GM12878 (cell line): ENCODE measurements around the gene COL5A1. TPM values are rescaled to one million over a fixed set of nuclear protein-coding genes. Genes with fewer than 3 reads are reported as not detected.

ENCODE experiments used
- ATAC-seq: fragments of 200-7000 bp; cut with Tn5 transposase; 3 replicates; pipeline ENCODE4 v1.9.1; 2020; ENCODE audit warnings: mild to moderate bottlenecking, moderate library complexity
- BruUV-seq: library from RNA; stranded (reverse); fragments of 400-500 nt; replicated peaks from 2 replicates; lab custom pipeline; 2021; lab: Mats Ljungman, UMichigan
- CTCF ChIA-PET: fragments of 300-600 bp; sonication (Branson Sonifier 250); formaldehyde crosslinking; extraction: SDS; loops from one replicate; lab custom pipeline; 2021; ENCODE audit warnings: inconsistent platforms; lab: Yijun Ruan, JAX
- POLR2A ChIA-PET: fragments of 350-600 bp; formaldehyde crosslinking; extraction: SDS; loops from one replicate; lab custom pipeline; 2021; ENCODE audit warnings: inconsistent platforms; lab: Charles Lee
- RAD21 ChIA-PET: fragments of 300-600 bp; sonication (Branson Sonifier 250); formaldehyde crosslinking; loops from one replicate; lab custom pipeline; 2023; ENCODE audit warnings: antibody characterized with exemption; ENCODE audit not compliant: unreplicated experiment; lab: Charles Lee
- SMC1A ChIA-PET: fragments of 300-600 bp; sonication (Branson Sonifier 250); formaldehyde crosslinking; loops from one replicate; lab custom pipeline; 2023; ENCODE audit not compliant: unreplicated experiment, uncharacterized antibody; lab: Charles Lee
- DNase-seq: peaks from one replicate; pipeline ENCODE4 v3.0.0-alpha.2; 2011; ENCODE audit warnings: low read depth, low spot score
- FAIRE-seq: peaks from 3 replicates; lab custom pipeline; 2011; peaks lifted over from hg19 to GRCh38; lab: Jason Lieb, UNC
- H2AFZ ChIP-seq: 2 replicates; pipeline ENCODE4 v1.6.0; 2011; ENCODE audit warnings: low read depth, low read length, control low read depth; ENCODE audit not compliant: control insufficient read depth
- H3K27ac ChIP-seq: 2 replicates; pipeline ENCODE4 v1.5.1; 2011; ENCODE audit warnings: control low read depth; ENCODE audit not compliant: control insufficient read depth, insufficient read depth
- H3K27me3 ChIP-seq, 2 experiments: replicated peaks in 1 of 2; 2 replicates each; pipeline versions ENCODE4 v1.6.0 to v1.6.1; 2011; ENCODE audit warnings: low read length in 1 of 2; ENCODE audit not compliant: control insufficient read depth in 2 of 2, insufficient read depth in 2 of 2
- H3K36me3 ChIP-seq, 2 experiments: 2 replicates each; pipeline ENCODE4 v1.5.1; 2011; ENCODE audit warnings: low read length in 1 of 2; ENCODE audit not compliant: control insufficient read depth in 2 of 2, insufficient read depth in 2 of 2
- H3K4me1 ChIP-seq: 2 replicates; pipeline ENCODE4 v1.6.1; 2011; ENCODE audit warnings: mild to moderate bottlenecking, low read length, moderate library complexity, mixed read lengths; ENCODE audit not compliant: control insufficient read depth, insufficient read depth
- H3K4me2 ChIP-seq: 2 replicates; pipeline ENCODE4 v1.6.0; 2011; ENCODE audit warnings: control low read depth; ENCODE audit not compliant: control insufficient read depth, insufficient read depth
- H3K4me3 ChIP-seq: fragments of 200-600 bp; sonication (generic); 2 replicates; pipeline ENCODE4 v1.5.1; 2016
- H3K79me2 ChIP-seq: 2 replicates; pipeline ENCODE4 v1.6.0; 2011; ENCODE audit warnings: low read length; ENCODE audit not compliant: control insufficient read depth, insufficient read depth
- H3K9ac ChIP-seq: 2 replicates; pipeline ENCODE4 v1.8.0; 2011; ENCODE audit warnings: low read length, control low read depth, mixed read lengths; ENCODE audit not compliant: control insufficient read depth, insufficient read depth
- H3K9me3 ChIP-seq: replicated peaks from 3 replicates; pipeline ENCODE4 v1.5.1; 2011; ENCODE audit warnings: mild to moderate bottlenecking, low read length; ENCODE audit not compliant: control insufficient read depth, insufficient read depth
- H4K20me1 ChIP-seq: 2 replicates; pipeline ENCODE4 v1.6.0; 2011; ENCODE audit not compliant: control insufficient read depth, insufficient read depth
- ATF7 ChIP-seq: fragments of 450-650 bp; IDR thresholded peaks from 2 replicates; pipeline ENCODE4 v1.6.1; 2016; ENCODE audit warnings: low read depth, mild to moderate bottlenecking
- DPF2 ChIP-seq: fragments of 450-650 bp; IDR thresholded peaks from 2 replicates; pipeline ENCODE4 v1.6.1; 2017; ENCODE audit warnings: mild to moderate bottlenecking
- GATAD2B ChIP-seq: fragments of 450-650 bp; conservative IDR thresholded peaks from 2 replicates; pipeline ENCODE4 v1.6.1; 2017; ENCODE audit warnings: low read depth, mild to moderate bottlenecking, moderate library complexity
- NR2C1 ChIP-seq: fragments of 450-650 bp; IDR thresholded peaks from 2 replicates; pipeline ENCODE4 v1.6.1; 2017; ENCODE audit warnings: antibody characterized with exemption, mild to moderate bottlenecking, moderate library complexity
- NR2C2 ChIP-seq: IDR thresholded peaks from 2 replicates; pipeline ENCODE4 v1.6.1; 2011; ENCODE audit warnings: borderline replicate concordance, low read depth; ENCODE audit not compliant: control insufficient read depth, insufficient read length
- PAX8 ChIP-seq: fragments of 450-650 bp; IDR thresholded peaks from 2 replicates; pipeline ENCODE4 v1.6.1; 2017; ENCODE audit warnings: mild to moderate bottlenecking, moderate library complexity
- RELA ChIP-seq: fragments of 450-650 bp; IDR thresholded peaks from 2 replicates; pipeline ENCODE4 v1.8.0; 2014; ENCODE audit warnings: borderline replicate concordance; ENCODE audit not compliant: partially characterized antibody
- SMARCA5 ChIP-seq: fragments of 450-650 bp; IDR thresholded peaks from 2 replicates; pipeline ENCODE4 v1.6.1; 2017; ENCODE audit warnings: mild to moderate bottlenecking
- TBL1XR1 ChIP-seq: IDR thresholded peaks from 2 replicates; pipeline ENCODE4 v1.6.1; 2012; ENCODE audit warnings: low read depth, low read length, improper control_type of control experiment
- ZNF217 ChIP-seq: fragments of 450-650 bp; IDR thresholded peaks from 2 replicates; pipeline ENCODE4 v1.6.1; 2017; ENCODE audit warnings: antibody characterized with exemption, mild to moderate bottlenecking
- ZZZ3 ChIP-seq: IDR thresholded peaks from 2 replicates; pipeline ENCODE4 v1.6.1; 2011; ENCODE audit warnings: low read depth; ENCODE audit not compliant: control insufficient read depth, insufficient read length
- WGBS: methylation state at CpG from one replicate; pipeline ENCODE4 v1.1.6; 2016; ENCODE audit warnings: low lambda C conversion rate; ENCODE audit not compliant: insufficient replicate concordance, insufficient coverage; ENCODE audit errors: missing lambda C conversion rate; 5-methylcytosine and 5-hydroxymethylcytosine counted together
- in situ Hi-C: fragments of 300-500 bp; cut with MboI; formaldehyde crosslinking; loops from 9 replicates; pipeline ENCODE4 v1.14.3; 2018; ENCODE audit warnings: mixed read lengths
- intact Hi-C: fragments of 100-400 bp; cut with micrococcal nuclease; formaldehyde crosslinking; loops from one replicate; pipeline ENCODE4 v1.14.2; 2022; ENCODE audit not compliant: unreplicated experiment
- polyA plus RNA-seq, 11 experiments: library from polyadenylated mRNA; depleted of rRNA in 4 of 11; unstranded in 6 of 11; stranded (reverse) in 5 of 11; fragments of >200 nt; fragmentation: Nextera tagmentation in 4 of 11; fragmentation: Illumina TruSeq in 1 of 11; extraction: Ambion mirVana in 4 of 11; extraction: Trizol in 1 of 11; gene quantifications; 1 replicate in 1 of 11; 2 replicates in 10 of 11; pipeline versions ENCODE4 v1.2.1 to v1.2.3, GENCODE V29; 2011 to 2016; ENCODE audit warnings: inconsistent platforms in 2 of 11, missing spikeins in 2 of 11, low read depth in 1 of 11
- total RNA-seq, 4 experiments: library from RNA; depleted of rRNA in 3 of 4; stranded (reverse); fragments of >200 nt in 3 of 4; fragmentation: Illumina TruSeq in 1 of 4; extraction: Trizol in 1 of 4; gene quantifications; 2 replicates each; pipeline versions ENCODE4 v1.2.1 to v1.2.3, GENCODE V29; 2013 to 2021
- TF ChIP-seq, protein P1 (sequence below): fragments of 150-350 bp; IDR thresholded peaks from 2 replicates; pipeline ENCODE4 v1.6.1; 2016; ENCODE audit warnings: low read depth, low read length
- TF ChIP-seq, protein P2 (sequence below): fragments of 450-650 bp; IDR thresholded peaks from 2 replicates; pipeline ENCODE4 v1.6.1; 2014; ENCODE audit warnings: mild to moderate bottlenecking
- TF ChIP-seq, protein P3 (sequence below): IDR thresholded peaks from 2 replicates; pipeline ENCODE4 v1.6.1; 2012; ENCODE audit warnings: improper control_type of control experiment, low read depth, low read length; ENCODE audit not compliant: insufficient replicate concordance

The COL5A1 gene
- total and polyA plus RNA-seq, 10 of the 15 experiments (the other 5 are each of a cell fraction or from before 2014, with no cell fraction given), result under 0.01 to 0.15 (median 0.13) TPM; not detected in 4

DNA sequence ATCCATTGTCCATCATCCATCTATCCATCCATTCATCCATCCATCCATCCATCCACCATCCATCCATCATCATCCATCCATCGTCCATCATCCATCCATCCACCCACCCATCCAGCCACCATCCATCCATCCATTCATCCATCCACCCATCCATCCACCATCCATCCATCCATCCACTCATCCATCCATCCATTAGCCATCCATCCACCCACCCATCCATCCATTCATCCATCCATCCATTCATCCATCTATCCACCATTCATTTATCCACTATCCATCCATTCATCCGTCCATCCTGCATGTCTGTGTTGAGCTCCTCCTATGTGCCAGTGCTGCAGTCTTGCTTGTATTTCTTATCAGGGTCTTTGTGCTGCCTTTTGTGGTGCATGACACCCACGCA, 44.2 kb downstream of the COL5A1 start (continued):
- TF ChIP-seq, protein P1, sequence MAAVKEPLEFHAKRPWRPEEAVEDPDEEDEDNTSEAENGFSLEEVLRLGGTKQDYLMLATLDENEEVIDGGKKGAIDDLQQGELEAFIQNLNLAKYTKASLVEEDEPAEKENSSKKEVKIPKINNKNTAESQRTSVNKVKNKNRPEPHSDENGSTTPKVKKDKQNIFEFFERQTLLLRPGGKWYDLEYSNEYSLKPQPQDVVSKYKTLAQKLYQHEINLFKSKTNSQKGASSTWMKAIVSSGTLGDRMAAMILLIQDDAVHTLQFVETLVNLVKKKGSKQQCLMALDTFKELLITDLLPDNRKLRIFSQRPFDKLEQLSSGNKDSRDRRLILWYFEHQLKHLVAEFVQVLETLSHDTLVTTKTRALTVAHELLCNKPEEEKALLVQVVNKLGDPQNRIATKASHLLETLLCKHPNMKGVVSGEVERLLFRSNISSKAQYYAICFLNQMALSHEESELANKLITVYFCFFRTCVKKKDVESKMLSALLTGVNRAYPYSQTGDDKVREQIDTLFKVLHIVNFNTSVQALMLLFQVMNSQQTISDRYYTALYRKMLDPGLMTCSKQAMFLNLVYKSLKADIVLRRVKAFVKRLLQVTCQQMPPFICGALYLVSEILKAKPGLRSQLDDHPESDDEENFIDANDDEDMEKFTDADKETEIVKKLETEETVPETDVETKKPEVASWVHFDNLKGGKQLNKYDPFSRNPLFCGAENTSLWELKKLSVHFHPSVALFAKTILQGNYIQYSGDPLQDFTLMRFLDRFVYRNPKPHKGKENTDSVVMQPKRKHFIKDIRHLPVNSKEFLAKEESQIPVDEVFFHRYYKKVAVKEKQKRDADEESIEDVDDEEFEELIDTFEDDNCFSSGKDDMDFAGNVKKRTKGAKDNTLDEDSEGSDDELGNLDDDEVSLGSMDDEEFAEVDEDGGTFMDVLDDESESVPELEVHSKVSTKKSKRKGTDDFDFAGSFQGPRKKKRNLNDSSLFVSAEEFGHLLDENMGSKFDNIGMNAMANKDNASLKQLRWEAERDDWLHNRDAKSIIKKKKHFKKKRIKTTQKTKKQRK, result no peak
- no peak for TF ChIP-seq NR2C1
- TF ChIP-seq, protein P2, sequence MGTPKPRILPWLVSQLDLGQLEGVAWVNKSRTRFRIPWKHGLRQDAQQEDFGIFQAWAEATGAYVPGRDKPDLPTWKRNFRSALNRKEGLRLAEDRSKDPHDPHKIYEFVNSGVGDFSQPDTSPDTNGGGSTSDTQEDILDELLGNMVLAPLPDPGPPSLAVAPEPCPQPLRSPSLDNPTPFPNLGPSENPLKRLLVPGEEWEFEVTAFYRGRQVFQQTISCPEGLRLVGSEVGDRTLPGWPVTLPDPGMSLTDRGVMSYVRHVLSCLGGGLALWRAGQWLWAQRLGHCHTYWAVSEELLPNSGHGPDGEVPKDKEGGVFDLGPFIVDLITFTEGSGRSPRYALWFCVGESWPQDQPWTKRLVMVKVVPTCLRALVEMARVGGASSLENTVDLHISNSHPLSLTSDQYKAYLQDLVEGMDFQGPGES, result no peak
- TF ChIP-seq ZNF217, result no peak
- TF ChIP-seq, all 136 proteins: peak for 0

DNA sequence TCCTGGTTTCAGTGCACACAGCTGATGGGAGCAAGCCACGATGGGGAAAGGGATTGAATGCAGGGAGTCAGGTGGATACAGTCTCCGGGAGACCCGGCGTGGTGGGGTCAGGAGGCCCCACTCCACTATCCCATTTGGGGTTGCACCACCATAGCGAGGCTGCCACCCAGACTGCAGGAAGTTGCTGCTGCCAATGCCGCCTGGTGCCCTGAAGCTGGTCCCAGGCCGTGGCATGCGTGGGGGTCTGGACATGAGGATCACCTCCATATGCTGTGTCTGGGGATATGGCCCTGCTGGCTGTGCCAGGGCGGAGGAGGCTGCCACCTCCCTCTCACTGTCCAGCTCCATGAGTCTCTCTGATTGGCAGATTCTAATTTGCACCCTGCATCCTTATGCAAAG, 45.3 kb downstream of the COL5A1 start:
- no peak overlapping the region for H3K4me3 ChIP-seq
- no TSS peak for BruUV-seq
- FAIRE-seq, result no peak
- intact Hi-C loops, result no loop called here
- CTCF ChIA-PET, result no interaction called here
- no peaks in the 10 kb centered on the region for H3K36me3 ChIP-seq
- POLR2A ChIA-PET, result interaction anchor here (0.6 kb wide), 1 partner anchor 1264 kb away, joined by 6 read pairs; no protein-coding TSS in a partner anchor
- no peaks in the 10 kb centered on the region for H3K79me2 ChIP-seq
- no peak overlapping the region for H3K4me2 ChIP-seq
- RAD21 ChIA-PET, result no interaction called here
- no peak overlapping the region for H2AFZ ChIP-seq
- no peak overlapping the region for H3K27ac ChIP-seq
- H3K27me3 ChIP-seq, result peaks cover 0 to 2% of the 10 kb centered on the region in 2 experiments; a peak in 2 of 4 replicates
- no peaks in the 10 kb centered on the region for H3K4me1 ChIP-seq
- SMC1A ChIA-PET, result no interaction called here
- no peak for DNase-seq
- WGBS, result 26% methylated on average over 9 of the region's 9 CpGs
- no peak for ATAC-seq
- H3K9me3 ChIP-seq, result no peaks in the 10 kb centered on the region; the same call in 2 of the 3 replicates
- H4K20me1 ChIP-seq, result no peaks in the 10 kb centered on the region
- H3K9ac ChIP-seq, result no peak overlapping the region
- in situ Hi-C loops, result no loop called here
- TF ChIP-seq PAX8, result no peak
- no peak for TF ChIP-seq NR2C2
- TF ChIP-seq, protein P3, sequence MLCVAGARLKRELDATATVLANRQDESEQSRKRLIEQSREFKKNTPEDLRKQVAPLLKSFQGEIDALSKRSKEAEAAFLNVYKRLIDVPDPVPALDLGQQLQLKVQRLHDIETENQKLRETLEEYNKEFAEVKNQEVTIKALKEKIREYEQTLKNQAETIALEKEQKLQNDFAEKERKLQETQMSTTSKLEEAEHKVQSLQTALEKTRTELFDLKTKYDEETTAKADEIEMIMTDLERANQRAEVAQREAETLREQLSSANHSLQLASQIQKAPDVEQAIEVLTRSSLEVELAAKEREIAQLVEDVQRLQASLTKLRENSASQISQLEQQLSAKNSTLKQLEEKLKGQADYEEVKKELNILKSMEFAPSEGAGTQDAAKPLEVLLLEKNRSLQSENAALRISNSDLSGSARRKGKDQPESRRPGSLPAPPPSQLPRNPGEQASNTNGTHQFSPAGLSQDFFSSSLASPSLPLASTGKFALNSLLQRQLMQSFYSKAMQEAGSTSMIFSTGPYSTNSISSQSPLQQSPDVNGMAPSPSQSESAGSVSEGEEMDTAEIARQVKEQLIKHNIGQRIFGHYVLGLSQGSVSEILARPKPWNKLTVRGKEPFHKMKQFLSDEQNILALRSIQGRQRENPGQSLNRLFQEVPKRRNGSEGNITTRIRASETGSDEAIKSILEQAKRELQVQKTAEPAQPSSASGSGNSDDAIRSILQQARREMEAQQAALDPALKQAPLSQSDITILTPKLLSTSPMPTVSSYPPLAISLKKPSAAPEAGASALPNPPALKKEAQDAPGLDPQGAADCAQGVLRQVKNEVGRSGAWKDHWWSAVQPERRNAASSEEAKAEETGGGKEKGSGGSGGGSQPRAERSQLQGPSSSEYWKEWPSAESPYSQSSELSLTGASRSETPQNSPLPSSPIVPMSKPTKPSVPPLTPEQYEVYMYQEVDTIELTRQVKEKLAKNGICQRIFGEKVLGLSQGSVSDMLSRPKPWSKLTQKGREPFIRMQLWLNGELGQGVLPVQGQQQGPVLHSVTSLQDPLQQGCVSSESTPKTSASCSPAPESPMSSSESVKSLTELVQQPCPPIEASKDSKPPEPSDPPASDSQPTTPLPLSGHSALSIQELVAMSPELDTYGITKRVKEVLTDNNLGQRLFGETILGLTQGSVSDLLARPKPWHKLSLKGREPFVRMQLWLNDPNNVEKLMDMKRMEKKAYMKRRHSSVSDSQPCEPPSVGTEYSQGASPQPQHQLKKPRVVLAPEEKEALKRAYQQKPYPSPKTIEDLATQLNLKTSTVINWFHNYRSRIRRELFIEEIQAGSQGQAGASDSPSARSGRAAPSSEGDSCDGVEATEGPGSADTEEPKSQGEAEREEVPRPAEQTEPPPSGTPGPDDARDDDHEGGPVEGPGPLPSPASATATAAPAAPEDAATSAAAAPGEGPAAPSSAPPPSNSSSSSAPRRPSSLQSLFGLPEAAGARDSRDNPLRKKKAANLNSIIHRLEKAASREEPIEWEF, result no peak
- no peak for TF ChIP-seq ZZZ3
- TF ChIP-seq TBL1XR1, result no peak
- no peak for TF ChIP-seq SMARCA5
- TF ChIP-seq DPF2, result no peak
- no peak for TF ChIP-seq GATAD2B
- TF ChIP-seq ATF7, result no peak
- TF ChIP-seq RELA, result no peak
